Breast epithelium (tissue), 4 donors: ENCODE measurements around the gene FHIP2A. TPM values are rescaled to one million over a fixed set of nuclear protein-coding genes. Genes with fewer than 3 reads are reported as not detected.
"Not testable (repeated sequence)": the region's sequence is repeated elsewhere in the genome, so short reads cannot be mapped to it uniquely, and the experiment has no call there.

Source experiments
- DNase-seq, 2 donors: peaks; one replicate each; pipeline ENCODE4 v3.0.0-alpha.2; 2019; ENCODE audit warnings: low spot score in 2 of 2
- H3K27ac ChIP-seq, 2 donors: fragments of 200-600 bp; sonication (generic) in 1 of 2; one replicate each; pipeline ENCODE4 v1.5.1; 2016 to 2019; ENCODE audit warnings: mild to moderate bottlenecking in 1 of 2
- H3K27me3 ChIP-seq, 2 donors: fragments of 200-600 bp; sonication (generic) in 1 of 2; one replicate each; pipeline versions ENCODE4 v1.5.1 to v1.6.0; 2017 to 2019; ENCODE audit warnings: control low read depth in 1 of 2, mild to moderate bottlenecking in 1 of 2
- H3K36me3 ChIP-seq: fragments of 200-600 bp; one replicate; pipeline ENCODE4 v1.5.1; 2019
- H3K4me1 ChIP-seq, 2 donors: fragments of 200-600 bp; sonication (generic); one replicate each; pipeline ENCODE4 v1.5.1; 2016 to 2019; ENCODE audit warnings: control low read depth in 1 of 2
- H3K4me3 ChIP-seq, 3 donors: fragments of 200-600 bp; sonication (generic); 1 replicate in 2 of 3; 2 replicates in 1 of 3; pipeline ENCODE4 v1.5.1; 2016 to 2019; ENCODE audit warnings: mild to moderate bottlenecking in 3 of 3, moderate library complexity in 2 of 3
- H3K9me3 ChIP-seq, 2 donors: fragments of 200-600 bp; sonication (generic) in 1 of 2; one replicate each; pipeline ENCODE4 v1.5.1; 2016 to 2019; ENCODE audit warnings: control low read depth in 1 of 2
- CTCF ChIP-seq, 3 donors: fragments of 450-650 bp; IDR thresholded peaks; one replicate each; pipeline ENCODE4 v1.5.1; 2016 to 2017; ENCODE audit warnings: antibody characterized with exemption in 3 of 3, mild to moderate bottlenecking in 3 of 3, moderate library complexity in 3 of 3
- POLR2A ChIP-seq: fragments of 450-650 bp; IDR thresholded peaks from one replicate; pipeline ENCODE4 v1.6.1; 2016; ENCODE audit warnings: antibody characterized with exemption, mild to moderate bottlenecking, moderate library complexity
- POLR2AphosphoS5 ChIP-seq, 3 donors: sonication (generic); formaldehyde crosslinking; IDR thresholded peaks; one replicate each; pipeline ENCODE4 v1.6.1; 2017; ENCODE audit warnings: antibody characterized with exemption in 3 of 3
- intact Hi-C: fragments of 100-400 bp; cut with DNase I; formaldehyde crosslinking; loops from one replicate; pipeline ENCODE4 v1.15.1; 2023; ENCODE audit warnings: low total_unique reads
- total RNA-seq, 3 donors: library from RNA; depleted of rRNA; stranded (reverse); fragments of >200 nt; gene quantifications; one replicate each; pipeline ENCODE4 v1.1.0, GENCODE V29; 2016

Gene FHIP2A
- total RNA-seq, 3 donors from 2014 or later: 28.2 to 32.3 (median 31.0) TPM

GRCh38 chr10:114779803-114780576 lies 41.6 kb upstream of the FHIP2A start:
- H3K4me1 ChIP-seq: no peaks in the 10 kb centered on the region
- H3K4me3 ChIP-seq: no peak overlapping the region
- DNase-seq: no peak
- intact Hi-C loops: loop anchor here (10.0 kb wide), 1 partner anchor 225 kb away; no protein-coding TSS in a partner anchor
- no peak for TF ChIP-seq POLR2AphosphoS5 (IDR thresholded peaks at IDR 0.05)
- TF ChIP-seq POLR2A: no peak
- no peak for TF ChIP-seq CTCF (IDR thresholded peaks at IDR 0.05)
- no peaks in the 10 kb centered on the region for H3K27me3 ChIP-seq
- no peaks in the 10 kb centered on the region for H3K36me3 ChIP-seq
- H3K9me3 ChIP-seq: no peaks in the 10 kb centered on the region
- peak overlapping the region; percentile 46 to 64 for H3K27ac ChIP-seq

- Histone ChIP-seq H3K36me3 (no peaks in the 10 kb centered on the region), H3K9me3 (no peaks in the 10 kb centered on the region), H3K4me3 (no peak overlapping the region), H3K27me3 (no peaks in the 10 kb centered on the region), H3K4me1 (no peaks in the 10 kb centered on the region), H3K27ac (peak overlapping the region; percentile 46 to 64)
- TF ChIP-seq POLR2A: no peak
- no peak for TF ChIP-seq CTCF (IDR thresholded peaks at IDR 0.05)
- TF ChIP-seq POLR2AphosphoS5 (IDR thresholded peaks at IDR 0.05): no peak
- no peak for DNase-seq
- intact Hi-C loops: no loop called here
Measured at GRCh38 chr10:114780577-114781184, 40.9 kb upstream of the FHIP2A start.

GRCh38 chr10:114782666-114783065 lies 38.9 kb upstream of the FHIP2A start:
- Histone ChIP-seq H3K4me3 (no peak overlapping the region), H3K27me3 (no peaks in the 10 kb centered on the region), H3K27ac (no peak overlapping the region), H3K9me3 (no peaks in the 10 kb centered on the region), H3K4me1 (no peaks in the 10 kb centered on the region), H3K36me3 (no peaks in the 10 kb centered on the region)
- no peak for DNase-seq
- TF ChIP-seq POLR2A (no peak), CTCF (IDR thresholded peaks at IDR 0.05) (no peak), POLR2AphosphoS5 (IDR thresholded peaks at IDR 0.05) (no peak)
- intact Hi-C loops: no loop called here

GRCh38 chr10:114783686-114784085 lies 37.9 kb upstream of the FHIP2A start:
- Histone ChIP-seq H3K4me1 (no peaks in the 10 kb centered on the region), H3K9me3 (no peaks in the 10 kb centered on the region), H3K4me3 (no peak overlapping the region), H3K36me3 (no peaks in the 10 kb centered on the region), H3K27ac (no peak overlapping the region), H3K27me3 (no peaks in the 10 kb centered on the region)
- intact Hi-C loops: no loop called here
- TF ChIP-seq POLR2AphosphoS5 (IDR thresholded peaks at IDR 0.05) (no peak), CTCF (IDR thresholded peaks at IDR 0.05) (no peak), POLR2A (no peak)
- no peak for DNase-seq

GRCh38 chr10:114786492-114786891 lies 35.1 kb upstream of the FHIP2A start:
- H3K4me1 ChIP-seq, H3K27ac ChIP-seq, DNase-seq, H3K27me3 ChIP-seq, H3K4me3 ChIP-seq, H3K36me3 ChIP-seq, H3K9me3 ChIP-seq, intact Hi-C loops: not testable (repeated sequence)
- TF ChIP-seq CTCF (IDR thresholded peaks at IDR 0.05): peak; percentile 56 to 78 (median 69)

GRCh38 chr10:114787131-114787530 lies 34.4 kb upstream of the FHIP2A start:
- H3K9me3 ChIP-seq, DNase-seq, H3K36me3 ChIP-seq, intact Hi-C loops, H3K27ac ChIP-seq, H3K27me3 ChIP-seq, H3K4me3 ChIP-seq, H3K4me1 ChIP-seq: not testable (repeated sequence)
